K562 (cell line): ENCODE measurements around the gene COX10. TPM values are rescaled to one million over a fixed set of nuclear protein-coding genes. Genes with fewer than 3 reads are reported as not detected.

Experiments used
- ZNF121 ChIP-seq: sonication (generic); formaldehyde crosslinking; conservative IDR thresholded peaks from 2 replicates; pipeline ENCODE4 v1.8.0; 2022; ENCODE audit warnings: missing genetic modification reagents
- polyA plus RNA-seq, 8 experiments: library from polyadenylated mRNA; depleted of rRNA in 4 of 8; stranded (reverse) in 5 of 8; unstranded in 3 of 8; fragments of >200 nt; fragmentation: Nextera tagmentation in 2 of 8; fragmentation: Illumina TruSeq in 1 of 8; extraction: Ambion mirVana in 2 of 8; extraction: Trizol in 1 of 8; gene quantifications; 2 replicates each; pipeline versions ENCODE4 v1.2.1 to v1.2.3, GENCODE V29; 2011 to 2014; ENCODE audit warnings: inconsistent platforms in 1 of 8, missing spikeins in 1 of 8
- total RNA-seq, 7 experiments: library from RNA; depleted of rRNA in 6 of 7; stranded (reverse); fragments of >200 nt in 6 of 7; fragmentation: Illumina TruSeq in 2 of 7; extraction: Trizol in 2 of 7; gene quantifications; 2 replicates each; pipeline versions ENCODE4 v1.2.1 to v1.2.3, GENCODE V29; 2011 to 2021; ENCODE audit warnings: low replicate concordance in 1 of 7
- TF ChIP-seq, protein P1 (sequence below): fragments of 450-650 bp; IDR thresholded peaks from 2 replicates; pipeline ENCODE4 v1.6.1; 2016; ENCODE audit warnings: low read depth
- TF ChIP-seq, protein P2 (sequence below): sonication (generic); formaldehyde crosslinking; IDR thresholded peaks from 2 replicates; pipeline ENCODE4 v1.8.1; 2023; ENCODE audit warnings: mild to moderate bottlenecking, missing genetic modification reagents

COX10 gene
- total and polyA plus RNA-seq, 9 of the 15 experiments (the other 6 are each of a cell fraction or from before 2014, with no cell fraction given) = 10.3 to 26.4 (median 17.8) TPM

DNA sequence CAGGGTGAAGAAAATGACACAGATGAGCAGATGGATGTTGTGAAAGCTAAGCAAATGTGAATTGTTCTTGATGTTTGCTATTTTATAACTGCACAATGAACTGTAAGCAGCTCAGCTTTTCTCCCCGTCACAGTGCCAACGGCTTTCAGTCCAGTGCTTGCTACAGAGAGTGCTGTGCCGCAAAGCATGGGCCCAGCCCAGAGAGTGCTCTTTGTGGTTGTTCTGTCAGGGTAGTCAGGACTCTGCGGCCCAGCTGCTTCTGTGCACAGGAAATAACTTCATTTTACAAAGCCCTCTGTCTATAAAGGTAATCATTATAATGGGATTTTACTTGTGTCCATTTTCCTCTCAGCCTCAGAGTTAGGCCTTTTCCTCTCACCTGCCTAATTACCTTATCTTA, 128.3 kb downstream of the COX10 start (continued):
- TF ChIP-seq, protein P1, sequence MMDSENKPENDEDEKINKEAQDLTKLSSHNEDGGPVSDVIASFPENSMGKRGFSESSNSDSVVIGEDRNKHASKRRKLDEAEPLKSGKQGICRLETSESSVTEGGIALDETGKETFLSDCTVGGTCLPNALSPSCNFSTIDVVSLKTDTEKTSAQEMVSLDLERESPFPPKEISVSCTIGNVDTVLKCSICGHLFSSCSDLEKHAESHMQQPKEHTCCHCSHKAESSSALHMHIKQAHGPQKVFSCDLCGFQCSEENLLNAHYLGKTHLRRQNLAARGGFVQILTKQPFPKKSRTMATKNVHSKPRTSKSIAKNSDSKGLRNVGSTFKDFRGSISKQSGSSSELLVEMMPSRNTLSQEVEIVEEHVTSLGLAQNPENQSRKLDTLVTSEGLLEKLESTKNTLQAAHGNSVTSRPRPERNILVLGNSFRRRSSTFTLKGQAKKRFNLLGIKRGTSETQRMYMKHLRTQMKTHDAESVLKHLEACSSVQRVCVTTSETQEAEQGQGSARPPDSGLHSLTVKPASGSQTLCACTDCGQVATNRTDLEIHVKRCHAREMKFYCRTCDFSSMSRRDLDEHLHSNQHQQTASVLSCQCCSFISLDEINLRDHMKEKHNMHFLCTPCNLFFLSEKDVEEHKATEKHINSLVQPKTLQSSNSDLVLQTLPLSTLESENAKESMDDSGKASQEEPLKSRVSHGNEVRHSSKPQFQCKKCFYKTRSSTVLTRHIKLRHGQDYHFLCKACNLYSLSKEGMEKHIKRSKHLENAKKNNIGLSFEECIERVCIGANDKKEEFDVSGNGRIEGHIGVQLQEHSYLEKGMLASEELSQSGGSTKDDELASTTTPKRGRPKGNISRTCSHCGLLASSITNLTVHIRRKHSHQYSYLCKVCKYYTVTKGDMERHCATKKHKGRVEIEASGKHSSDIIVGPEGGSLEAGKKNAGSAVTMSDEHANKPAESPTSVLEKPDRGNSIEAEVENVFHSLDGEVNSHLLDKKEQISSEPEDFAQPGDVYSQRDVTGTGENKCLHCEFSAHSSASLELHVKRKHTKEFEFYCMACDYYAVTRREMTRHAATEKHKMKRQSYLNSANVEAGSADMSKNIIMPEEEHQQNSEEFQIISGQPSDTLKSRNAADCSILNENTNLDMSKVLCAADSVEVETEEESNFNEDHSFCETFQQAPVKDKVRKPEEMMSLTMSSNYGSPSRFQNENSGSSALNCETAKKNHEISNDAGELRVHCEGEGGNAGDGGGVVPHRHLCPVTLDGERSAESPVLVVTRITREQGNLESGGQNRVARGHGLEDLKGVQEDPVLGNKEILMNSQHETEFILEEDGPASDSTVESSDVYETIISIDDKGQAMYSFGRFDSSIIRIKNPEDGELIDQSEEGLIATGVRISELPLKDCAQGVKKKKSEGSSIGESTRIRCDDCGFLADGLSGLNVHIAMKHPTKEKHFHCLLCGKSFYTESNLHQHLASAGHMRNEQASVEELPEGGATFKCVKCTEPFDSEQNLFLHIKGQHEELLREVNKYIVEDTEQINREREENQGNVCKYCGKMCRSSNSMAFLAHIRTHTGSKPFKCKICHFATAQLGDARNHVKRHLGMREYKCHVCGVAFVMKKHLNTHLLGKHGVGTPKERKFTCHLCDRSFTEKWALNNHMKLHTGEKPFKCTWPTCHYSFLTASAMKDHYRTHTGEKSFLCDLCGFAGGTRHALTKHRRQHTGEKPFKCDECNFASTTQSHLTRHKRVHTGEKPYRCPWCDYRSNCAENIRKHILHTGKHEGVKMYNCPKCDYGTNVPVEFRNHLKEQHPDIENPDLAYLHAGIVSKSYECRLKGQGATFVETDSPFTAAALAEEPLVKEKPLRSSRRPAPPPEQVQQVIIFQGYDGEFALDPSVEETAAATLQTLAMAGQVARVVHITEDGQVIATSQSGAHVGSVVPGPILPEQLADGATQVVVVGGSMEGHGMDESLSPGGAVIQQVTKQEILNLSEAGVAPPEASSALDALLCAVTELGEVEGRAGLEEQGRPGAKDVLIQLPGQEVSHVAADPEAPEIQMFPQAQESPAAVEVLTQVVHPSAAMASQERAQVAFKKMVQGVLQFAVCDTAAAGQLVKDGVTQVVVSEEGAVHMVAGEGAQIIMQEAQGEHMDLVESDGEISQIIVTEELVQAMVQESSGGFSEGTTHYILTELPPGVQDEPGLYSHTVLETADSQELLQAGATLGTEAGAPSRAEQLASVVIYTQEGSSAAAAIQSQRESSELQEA = no peak
- no peak for TF ChIP-seq ZNF121
- TF ChIP-seq, protein P2, sequence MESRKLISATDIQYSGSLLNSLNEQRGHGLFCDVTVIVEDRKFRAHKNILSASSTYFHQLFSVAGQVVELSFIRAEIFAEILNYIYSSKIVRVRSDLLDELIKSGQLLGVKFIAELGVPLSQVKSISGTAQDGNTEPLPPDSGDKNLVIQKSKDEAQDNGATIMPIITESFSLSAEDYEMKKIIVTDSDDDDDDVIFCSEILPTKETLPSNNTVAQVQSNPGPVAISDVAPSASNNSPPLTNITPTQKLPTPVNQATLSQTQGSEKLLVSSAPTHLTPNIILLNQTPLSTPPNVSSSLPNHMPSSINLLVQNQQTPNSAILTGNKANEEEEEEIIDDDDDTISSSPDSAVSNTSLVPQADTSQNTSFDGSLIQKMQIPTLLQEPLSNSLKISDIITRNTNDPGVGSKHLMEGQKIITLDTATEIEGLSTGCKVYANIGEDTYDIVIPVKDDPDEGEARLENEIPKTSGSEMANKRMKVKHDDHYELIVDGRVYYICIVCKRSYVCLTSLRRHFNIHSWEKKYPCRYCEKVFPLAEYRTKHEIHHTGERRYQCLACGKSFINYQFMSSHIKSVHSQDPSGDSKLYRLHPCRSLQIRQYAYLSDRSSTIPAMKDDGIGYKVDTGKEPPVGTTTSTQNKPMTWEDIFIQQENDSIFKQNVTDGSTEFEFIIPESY = no peak
